GM13976 (cell line): ENCODE measurements around the gene SMCP.

Source experiments
- DNase-seq: peaks from one replicate; pipeline ENCODE4 v3.0.0; 2012; ENCODE audit warnings: low spot score
- in situ Hi-C: fragments of 300-500 bp; cut with MboI; formaldehyde crosslinking; loops from one replicate; pipeline ENCODE4 v1.12.0; 2022; ENCODE audit warnings: low sequenced_read_pairs, mixed read lengths, inconsistent platforms; ENCODE audit not compliant: unreplicated experiment
- TF ChIP-seq, protein P1 (sequence below): IDR thresholded peaks from 2 replicates; pipeline ENCODE4 v1.5.1; 2012; ENCODE audit warnings: borderline replicate concordance, mild to moderate bottlenecking; ENCODE audit not compliant: insufficient read depth; ENCODE audit errors: extremely low read depth, missing control alignments, control extremely low read depth

Gene SMCP

GRCh38 chr1:152926091-152926490 lies 48.0 kb downstream of the SMCP start:
- DNase-seq = peak; percentile 45
- in situ Hi-C loops = loop anchor here (10.0 to 25.0 kb wide), 2 partner anchors 51 to 264 kb away; partner anchors contain the start of genes LCE2D and SMCP
- TF ChIP-seq, protein P1, sequence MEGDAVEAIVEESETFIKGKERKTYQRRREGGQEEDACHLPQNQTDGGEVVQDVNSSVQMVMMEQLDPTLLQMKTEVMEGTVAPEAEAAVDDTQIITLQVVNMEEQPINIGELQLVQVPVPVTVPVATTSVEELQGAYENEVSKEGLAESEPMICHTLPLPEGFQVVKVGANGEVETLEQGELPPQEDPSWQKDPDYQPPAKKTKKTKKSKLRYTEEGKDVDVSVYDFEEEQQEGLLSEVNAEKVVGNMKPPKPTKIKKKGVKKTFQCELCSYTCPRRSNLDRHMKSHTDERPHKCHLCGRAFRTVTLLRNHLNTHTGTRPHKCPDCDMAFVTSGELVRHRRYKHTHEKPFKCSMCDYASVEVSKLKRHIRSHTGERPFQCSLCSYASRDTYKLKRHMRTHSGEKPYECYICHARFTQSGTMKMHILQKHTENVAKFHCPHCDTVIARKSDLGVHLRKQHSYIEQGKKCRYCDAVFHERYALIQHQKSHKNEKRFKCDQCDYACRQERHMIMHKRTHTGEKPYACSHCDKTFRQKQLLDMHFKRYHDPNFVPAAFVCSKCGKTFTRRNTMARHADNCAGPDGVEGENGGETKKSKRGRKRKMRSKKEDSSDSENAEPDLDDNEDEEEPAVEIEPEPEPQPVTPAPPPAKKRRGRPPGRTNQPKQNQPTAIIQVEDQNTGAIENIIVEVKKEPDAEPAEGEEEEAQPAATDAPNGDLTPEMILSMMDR = peak; percentile 73

DNA sequence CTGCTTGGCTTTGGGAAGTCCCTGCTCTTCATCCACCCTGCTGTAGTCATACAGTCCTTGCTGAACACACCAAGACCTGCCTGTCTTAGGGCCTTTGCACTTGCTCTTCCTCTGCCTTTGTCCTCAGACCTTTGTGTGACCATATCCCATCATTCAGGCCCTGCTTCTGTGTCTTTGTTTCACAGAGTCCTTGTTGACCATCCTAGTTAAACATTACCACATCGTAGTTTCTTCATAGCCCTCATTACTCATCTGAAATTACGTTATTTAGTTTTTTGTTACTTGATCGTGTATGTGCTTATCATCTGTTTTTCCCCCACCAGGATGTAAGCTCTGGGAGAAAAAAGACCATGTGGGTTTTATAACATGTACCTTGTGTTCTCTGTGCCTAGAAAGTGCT lies 50.5 kb downstream of the SMCP start:
- in situ Hi-C loops = loop anchor here (10.0 to 25.0 kb wide), 2 partner anchors 54 to 266 kb away; partner anchors contain the start of genes LCE2D and SMCP
- TF ChIP-seq, protein P1 = no peak
- DNase-seq = no peak

DNA sequence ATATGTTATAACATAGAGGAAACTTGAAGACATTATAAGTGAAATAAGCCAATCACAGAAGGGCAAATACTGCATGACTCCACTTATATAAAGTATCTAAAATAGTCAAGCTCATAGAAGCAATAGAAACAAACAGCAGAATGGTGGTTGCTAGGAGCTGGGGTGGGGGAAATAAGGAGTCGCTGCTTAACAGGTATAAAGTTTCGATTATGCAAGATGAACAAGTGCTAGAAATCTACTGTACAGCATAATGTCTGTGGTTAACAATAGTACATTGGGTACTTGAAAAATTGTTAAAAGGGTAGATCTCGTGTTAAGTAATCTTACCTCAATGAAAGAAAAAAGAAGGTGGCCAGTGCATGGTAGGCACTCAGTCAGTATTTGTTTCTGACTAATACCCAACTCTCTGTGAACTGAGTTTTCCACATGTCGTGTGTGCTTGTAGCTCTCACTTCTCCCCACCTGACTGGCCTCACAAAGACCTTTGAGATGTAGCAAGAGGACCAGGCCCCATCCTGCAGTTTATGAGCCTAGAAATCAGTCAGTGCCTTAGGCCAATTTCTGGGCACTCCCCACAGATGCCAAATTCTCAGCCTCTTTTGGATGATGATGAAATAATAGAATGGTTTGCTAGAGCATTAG lies 54.2 kb downstream of the SMCP start:
- in situ Hi-C loops = loop anchor here (25.0 kb wide), 1 partner anchor 270 kb away; the partner anchor contains the start of gene LCE2D
- TF ChIP-seq, protein P1 = no peak
- no peak for DNase-seq

- in situ Hi-C loops = loop anchor here (25.0 kb wide), 1 partner anchor 271 kb away; the partner anchor contains the start of gene LCE2D
- TF ChIP-seq, protein P1 = no peak
- no peak for DNase-seq
Observed at GRCh38 chr1:152933196-152933595, 55.1 kb downstream of the SMCP start.
